Muscle of leg (tissue), 11 donors: Measurements from ENCODE around the gene DNAJC5. TPM values are rescaled to one million over a fixed set of nuclear protein-coding genes. Genes with fewer than 3 reads are reported as not detected.
"Not testable (repeated sequence)": the region's sequence is repeated elsewhere in the genome, so short reads cannot be mapped to it uniquely, and the experiment has no call there.

ENCODE experiments used
- DNase-seq: peaks from one replicate; pipeline ENCODE4 v3.0.0; 2013
- H3K27ac ChIP-seq: one replicate; pipeline ENCODE4 v1.5.1; 2013; ENCODE audit warnings: mild to moderate bottlenecking, low read length, control low read depth
- H3K27me3 ChIP-seq: one replicate; pipeline ENCODE4 v1.6.1; 2013; ENCODE audit warnings: low read length; ENCODE audit not compliant: control insufficient read depth, insufficient read depth
- H3K36me3 ChIP-seq: one replicate; pipeline ENCODE4 v1.6.1; 2013; ENCODE audit warnings: low read length; ENCODE audit not compliant: control insufficient read depth, insufficient read depth
- H3K4me1 ChIP-seq: one replicate; pipeline ENCODE4 v1.6.1; 2013; ENCODE audit warnings: low read length; ENCODE audit not compliant: control insufficient read depth, insufficient read depth
- H3K4me3 ChIP-seq: one replicate; pipeline ENCODE4 v1.5.1; 2013; ENCODE audit warnings: low read length, control low read depth
- H3K9me3 ChIP-seq: replicated peaks from 2 replicates; pipeline ENCODE4 v1.6.1; 2013; ENCODE audit warnings: low read depth, low read length; ENCODE audit not compliant: control insufficient read depth
- WGBS: methylation state at CpG from one replicate; pipeline ENCODE4 v1.1.5; 2013; ENCODE audit warnings: missing lambda C conversion rate; ENCODE audit not compliant: insufficient coverage; 5-methylcytosine and 5-hydroxymethylcytosine counted together
- polyA plus RNA-seq, 8 donors: library from polyadenylated mRNA; unstranded; fragments of 120-200 nt; gene quantifications; one replicate each; pipeline versions ENCODE4 v1.2.1 to v1.2.3, GENCODE V29; 2013; ENCODE audit warnings: inconsistent platforms in 1 of 8, low replicate concordance in 1 of 8; ENCODE audit not compliant: insufficient read length in 8 of 8, insufficient read depth in 1 of 8
- total RNA-seq: library from RNA; stranded (reverse); fragments of 120-200 nt; gene quantifications from one replicate; pipeline ENCODE4 v1.2.4, GENCODE V29; 2013

Gene DNAJC5
- total and polyA plus RNA-seq, 9 donors, result 26.8 to 37.9 (median 32.3) TPM

GRCh38 chr20:63913768-63914167 lies 18.8 kb downstream of the DNAJC5 start:
- H3K4me1 ChIP-seq, result peaks cover 11% of the 10 kb centered on the region
- peaks cover under 1% of the 10 kb centered on the region for H3K36me3 ChIP-seq
- no peak overlapping the region for H3K4me3 ChIP-seq
- H3K27me3 ChIP-seq, result no peaks in the 10 kb centered on the region
- no peak overlapping the region for H3K27ac ChIP-seq
- DNase-seq, result no peak
- peaks cover 4% of the 10 kb centered on the region for H3K9me3 ChIP-seq
- WGBS, result 100% methylated on average over 9 of the region's 12 CpGs

GRCh38 chr20:63915471-63915870 lies 20.5 kb downstream of the DNAJC5 start:
- Histone ChIP-seq H3K27ac (no peak overlapping the region), H3K4me3 (no peak overlapping the region), H3K9me3 (peaks cover 4% of the 10 kb centered on the region), H3K36me3 (peaks cover 11% of the 10 kb centered on the region), H3K27me3 (no peaks in the 10 kb centered on the region), H3K4me1 (peaks cover 11% of the 10 kb centered on the region)
- DNase-seq, result no peak
- WGBS, result 100% methylated on average over 4 of the region's 6 CpGs

DNA sequence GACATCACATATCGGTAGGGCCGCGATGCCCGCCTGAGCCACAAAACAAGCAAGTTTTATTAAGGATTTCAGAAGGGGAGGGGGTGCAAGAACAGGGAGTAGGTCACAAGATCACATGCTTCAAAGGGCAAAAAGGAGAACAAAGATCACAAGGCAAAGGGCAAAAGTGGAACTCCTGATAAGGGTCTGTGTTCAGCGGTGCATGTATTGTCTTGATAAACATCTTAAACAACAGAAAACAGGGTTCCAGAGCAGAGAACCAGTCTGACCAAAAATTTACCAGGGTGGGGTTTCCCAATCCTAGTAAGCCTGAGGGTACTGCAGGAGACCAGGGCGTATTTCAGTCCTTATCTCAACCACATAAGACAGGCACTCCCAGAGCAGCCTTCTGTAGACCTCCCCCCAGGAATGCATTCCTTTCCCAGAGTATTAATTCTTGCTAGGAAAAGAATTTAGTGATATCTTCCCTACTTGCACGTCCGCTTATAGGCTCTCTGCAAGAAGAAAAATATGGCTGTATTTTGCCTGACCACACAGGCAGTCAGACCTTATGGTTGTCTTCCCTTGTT lies 21.5 kb downstream of the DNAJC5 start:
- peaks cover 14% of the 10 kb centered on the region for H3K36me3 ChIP-seq
- 95% methylated on average over 6 of the region's 8 CpGs for WGBS
- H3K9me3 ChIP-seq, H3K4me3 ChIP-seq, H3K4me1 ChIP-seq, H3K27me3 ChIP-seq, H3K27ac ChIP-seq, DNase-seq: not testable (repeated sequence)

GRCh38 chr20:63917811-63918210 lies 22.9 kb downstream of the DNAJC5 start:
- H3K9me3 ChIP-seq, result peaks cover 4% of the 10 kb centered on the region
- no peak for DNase-seq
- H3K27me3 ChIP-seq, result no peaks in the 10 kb centered on the region
- 92% methylated on average over 11 of the region's 11 CpGs for WGBS
- no peak overlapping the region for H3K27ac ChIP-seq
- peaks cover 2% of the 10 kb centered on the region for H3K4me1 ChIP-seq
- H3K36me3 ChIP-seq, result peaks cover 20% of the 10 kb centered on the region
- no peak overlapping the region for H3K4me3 ChIP-seq

DNA sequence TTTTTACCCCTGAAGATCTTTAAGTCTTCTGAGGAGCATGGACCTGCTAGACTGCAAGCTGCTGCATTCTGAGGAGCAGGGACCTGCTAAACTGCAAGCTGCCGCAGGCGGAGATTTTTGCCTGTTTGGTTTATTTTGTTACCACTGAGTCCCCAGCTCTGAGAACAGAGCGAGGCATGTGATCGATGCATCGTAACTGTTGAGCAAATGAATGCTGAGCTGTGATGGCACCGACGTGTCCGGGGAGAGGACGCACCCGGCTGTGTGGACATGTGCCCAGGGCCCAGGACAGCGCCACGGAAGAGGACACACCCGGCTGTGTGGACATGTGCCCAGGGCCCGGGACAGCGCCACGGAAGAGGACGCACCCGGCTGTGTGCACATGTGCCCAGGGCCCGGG lies 24.2 kb downstream of the DNAJC5 start:
- DNase-seq, result no peak
- Histone ChIP-seq H3K27ac (no peak overlapping the region), H3K27me3 (no peaks in the 10 kb centered on the region), H3K4me3 (no peak overlapping the region), H3K4me1 (peaks cover 2% of the 10 kb centered on the region), H3K9me3 (peaks cover 4% of the 10 kb centered on the region), H3K36me3 (peaks cover 20% of the 10 kb centered on the region)
- 85% methylated on average over 10 of the region's 19 CpGs for WGBS

- no peak overlapping the region for H3K27ac ChIP-seq
- H3K9me3 ChIP-seq, result peaks cover 4% of the 10 kb centered on the region
- H3K36me3 ChIP-seq, result peaks cover 20% of the 10 kb centered on the region
- H3K4me1 ChIP-seq, result peaks cover 2% of the 10 kb centered on the region
- H3K4me3 ChIP-seq, result no peak overlapping the region
- no peaks in the 10 kb centered on the region for H3K27me3 ChIP-seq
- DNase-seq, result no peak
- WGBS, result 93% methylated on average over 18 of the region's 23 CpGs
Observed at GRCh38 chr20:63920226-63920625, 25.3 kb downstream of the DNAJC5 start.

- no peak overlapping the region for H3K4me3 ChIP-seq
- H3K27ac ChIP-seq, result no peak overlapping the region
- H3K27me3 ChIP-seq, result no peaks in the 10 kb centered on the region
- no peaks in the 10 kb centered on the region for H3K9me3 ChIP-seq
- DNase-seq, result peak; percentile 74
- H3K36me3 ChIP-seq, result peaks cover 36% of the 10 kb centered on the region
- H3K4me1 ChIP-seq, result no peaks in the 10 kb centered on the region
- WGBS, result no CpG with 5 or more reads among the region's 8 CpGs
Observed at GRCh38 chr20:63923651-63924050, 28.7 kb downstream of the DNAJC5 start.

DNA sequence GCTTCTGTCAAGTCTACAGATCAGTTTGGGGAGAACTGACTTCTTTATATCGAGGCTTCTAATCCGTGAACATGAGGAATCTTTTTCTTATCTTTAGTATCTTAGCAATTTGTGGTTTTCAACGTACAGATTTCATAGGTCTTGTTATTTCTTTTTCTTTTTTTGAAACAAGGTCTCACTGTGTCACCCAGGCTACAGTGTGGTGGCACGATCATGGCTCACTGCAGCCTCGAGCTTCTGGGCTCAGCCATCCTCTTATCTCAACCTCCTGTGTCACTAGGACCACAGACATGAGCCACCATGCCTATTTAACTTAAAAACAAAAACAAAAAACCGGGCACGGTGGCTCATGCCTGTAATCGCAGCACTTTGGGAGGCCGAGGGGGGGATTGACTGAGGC lies 29.3 kb downstream of the DNAJC5 start:
- Histone ChIP-seq H3K9me3 (no peaks in the 10 kb centered on the region), H3K4me3 (no peak overlapping the region), H3K4me1 (no peaks in the 10 kb centered on the region), H3K27me3 (no peaks in the 10 kb centered on the region), H3K36me3 (peaks cover 37% of the 10 kb centered on the region), H3K27ac (no peak overlapping the region)
- no peak for DNase-seq
- WGBS, result no CpG with 5 or more reads among the region's 9 CpGs

DNA sequence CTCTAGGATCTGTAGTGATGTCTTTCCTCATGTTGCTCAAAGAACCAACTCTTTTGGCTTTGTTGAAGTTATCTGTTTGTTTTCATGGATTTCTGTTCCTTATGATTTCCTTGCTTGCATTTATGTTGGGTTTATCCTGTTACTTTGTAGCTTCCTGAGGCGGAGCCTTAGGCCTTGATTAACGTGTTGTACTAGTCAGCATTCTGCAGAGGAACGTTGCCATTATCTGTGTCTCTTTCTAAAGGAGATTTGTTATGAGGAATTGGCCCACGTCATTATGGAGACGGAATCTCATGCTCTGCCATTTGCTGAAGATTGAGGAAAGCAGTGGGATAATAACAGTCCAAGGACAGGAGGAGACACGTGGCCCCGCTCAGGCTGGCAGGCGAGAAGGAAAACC lies 31.4 kb downstream of the DNAJC5 start:
- no peaks in the 10 kb centered on the region for H3K27me3 ChIP-seq
- peaks cover 45% of the 10 kb centered on the region for H3K36me3 ChIP-seq
- WGBS, result 69% methylated on average over 8 of the region's 8 CpGs
- no peaks in the 10 kb centered on the region for H3K4me1 ChIP-seq
- no peak overlapping the region for H3K27ac ChIP-seq
- DNase-seq, result no peak
- no peak overlapping the region for H3K4me3 ChIP-seq
- no peaks in the 10 kb centered on the region for H3K9me3 ChIP-seq

DNA sequence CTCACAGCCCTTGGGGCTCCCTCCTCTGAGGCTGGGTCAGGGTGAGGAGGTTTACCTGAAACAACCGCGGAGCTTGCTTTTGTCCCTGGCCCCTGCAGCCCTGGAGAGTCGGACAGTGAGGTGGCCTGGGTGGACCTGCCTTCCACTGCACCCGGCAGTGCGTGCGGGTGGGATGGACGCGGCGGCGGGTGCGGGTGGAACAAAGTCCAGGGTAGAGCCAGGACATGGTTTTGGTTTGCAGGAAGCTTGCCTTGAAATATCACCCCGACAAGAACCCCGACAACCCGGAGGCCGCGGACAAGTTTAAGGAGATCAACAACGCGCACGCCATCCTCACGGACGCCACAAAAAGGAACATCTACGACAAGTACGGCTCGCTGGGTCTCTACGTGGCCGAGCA lies 34.1 kb downstream of the DNAJC5 start:
- 95% methylated on average over 26 of the region's 26 CpGs for WGBS
- no peak overlapping the region for H3K4me3 ChIP-seq
- no peak for DNase-seq
- H3K36me3 ChIP-seq, result peaks cover 58% of the 10 kb centered on the region
- H3K9me3 ChIP-seq, result no peaks in the 10 kb centered on the region
- H3K27me3 ChIP-seq, result no peaks in the 10 kb centered on the region
- H3K27ac ChIP-seq, result no peak overlapping the region
- no peaks in the 10 kb centered on the region for H3K4me1 ChIP-seq

DNA sequence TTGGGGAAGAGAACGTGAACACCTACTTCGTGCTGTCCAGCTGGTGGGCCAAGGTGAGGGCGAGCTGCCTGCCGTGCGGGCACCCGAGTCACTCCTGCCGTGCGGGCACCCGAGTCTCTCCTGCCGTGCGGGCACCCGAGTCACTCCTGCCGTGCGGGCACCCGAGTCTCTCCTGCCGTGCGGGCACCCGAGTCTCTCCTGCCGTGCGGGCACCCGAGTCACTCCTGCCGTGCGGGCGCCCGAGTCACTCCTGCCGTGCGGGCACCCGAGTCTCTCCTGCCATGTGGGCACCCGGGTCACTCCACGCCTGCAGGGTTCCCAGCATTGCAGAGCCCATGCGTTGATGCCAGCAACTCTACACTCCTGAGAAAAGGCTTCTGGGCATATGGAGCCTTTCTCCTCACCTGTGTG lies 34.6 kb downstream of the DNAJC5 start:
- H3K27me3 ChIP-seq, DNase-seq, H3K4me3 ChIP-seq, H3K27ac ChIP-seq, H3K4me1 ChIP-seq, H3K9me3 ChIP-seq: not testable (repeated sequence)
- H3K36me3 ChIP-seq, result peaks cover 59% of the 10 kb centered on the region
- WGBS, result 96% methylated on average over 30 of the region's 31 CpGs
